HepG2 (cell line): Measurements from ENCODE around the gene TSNAXIP1. TPM values are rescaled to one million over a fixed set of nuclear protein-coding genes. Genes with fewer than 3 reads are reported as not detected.
A peak's percentile ranks its signal among the peaks of the same experiment; 100 is the strongest.

Source experiments
- ASH2L ChIP-seq: fragments of 300-600, 200-600 bp; sonication (generic); IDR thresholded peaks from 2 replicates; pipeline ENCODE4 v1.7.0; 2017; ENCODE audit warnings: low read depth, mild to moderate bottlenecking, moderate library complexity, mixed read lengths, low read length; ENCODE audit not compliant: insufficient read length
- BORCS8-MEF2B ChIP-seq: sonication (generic); formaldehyde crosslinking; IDR thresholded peaks from 2 replicates; pipeline ENCODE4 v1.8.0; 2022; ENCODE audit warnings: mild to moderate bottlenecking, missing genetic modification reagents
- CBFB ChIP-seq: sonication (generic); formaldehyde crosslinking; IDR thresholded peaks from 2 replicates; pipeline ENCODE4 v1.4.0; 2020; ENCODE audit warnings: missing genetic modification reagents
- EEA1 ChIP-seq: sonication (generic); formaldehyde crosslinking; IDR thresholded peaks from 2 replicates; pipeline ENCODE4 v1.5.1; 2020; ENCODE audit warnings: mild to moderate bottlenecking, missing genetic modification reagents, borderline replicate concordance
- HMGA1 ChIP-seq: sonication (generic); formaldehyde crosslinking; conservative IDR thresholded peaks from 2 replicates; pipeline ENCODE4 v1.4.0; 2020; ENCODE audit warnings: missing genetic modification reagents
- ISL2 ChIP-seq: sonication (generic); formaldehyde crosslinking; IDR thresholded peaks from 2 replicates; pipeline ENCODE4 v1.5.0; 2020; ENCODE audit warnings: missing genetic modification reagents
- KMT2B ChIP-seq: IDR thresholded peaks from 2 replicates; pipeline ENCODE4 v1.6.1; 2016; ENCODE audit warnings: missing genetic modification reagents, missing compliant biosample characterization
- MYC ChIP-seq: sonication (generic); formaldehyde crosslinking; IDR thresholded peaks from 2 replicates; pipeline ENCODE4 v1.9.0; 2021; ENCODE audit warnings: missing genetic modification reagents, borderline replicate concordance
- NCOA1 ChIP-seq: sonication (generic); formaldehyde crosslinking; IDR thresholded peaks from 2 replicates; pipeline ENCODE4 v1.9.0; 2021; ENCODE audit warnings: missing genetic modification reagents
- NFE2 ChIP-seq: sonication (generic); formaldehyde crosslinking; IDR thresholded peaks from 2 replicates; pipeline ENCODE4 v1.4.0; 2020; ENCODE audit warnings: missing genetic modification reagents
- POGK ChIP-seq: sonication (generic); formaldehyde crosslinking; conservative IDR thresholded peaks from 2 replicates; pipeline ENCODE4 v1.8.0; 2022; ENCODE audit warnings: mild to moderate bottlenecking, moderate library complexity, missing genetic modification reagents
- PTBP1 ChIP-seq: fragments of 200-400 bp; formaldehyde crosslinking; IDR thresholded peaks from 2 replicates; pipeline ENCODE4 v1.6.1; 2018; ENCODE audit warnings: low read length, low read depth; ENCODE audit not compliant: poor library complexity, severe bottlenecking
- SNAI1 ChIP-seq: sonication (generic); formaldehyde crosslinking; IDR thresholded peaks from 2 replicates; pipeline ENCODE4 v1.5.0; 2020; ENCODE audit warnings: mild to moderate bottlenecking, missing genetic modification reagents, borderline replicate concordance
- SOX13 ChIP-seq, 3 experiments: fragments of 450-650 bp in 1 of 3; sonication (generic) in 1 of 3; formaldehyde crosslinking in 1 of 3; IDR thresholded peaks in 2 of 3; conservative IDR thresholded peaks in 1 of 3; 2 replicates each; pipeline versions ENCODE4 v1.5.0 to v1.6.1; 2016 to 2020; ENCODE audit warnings: antibody characterized with exemption in 1 of 3, mild to moderate bottlenecking in 1 of 3, missing compliant biosample characterization in 1 of 3, missing genetic modification reagents in 1 of 3, moderate library complexity in 1 of 3
- XBP1 ChIP-seq: sonication (generic); formaldehyde crosslinking; IDR thresholded peaks from 2 replicates; pipeline ENCODE4 v1.5.0; 2020; ENCODE audit warnings: missing genetic modification reagents
- XRCC5 ChIP-seq: fragments of 200-400 bp; formaldehyde crosslinking; optimal IDR thresholded peaks from 2 replicates; pipeline ENCODE3; 2017; ENCODE audit warnings: mild to moderate bottlenecking, low read length
- ZBTB39 ChIP-seq: sonication (generic); formaldehyde crosslinking; IDR thresholded peaks from 2 replicates; pipeline ENCODE4 v1.5.0; 2020; ENCODE audit warnings: missing genetic modification reagents
- ZNF124 ChIP-seq: sonication (generic); formaldehyde crosslinking; IDR thresholded peaks from 2 replicates; pipeline ENCODE4 v1.4.0; 2020; ENCODE audit warnings: missing genetic modification reagents
- ZNF670 ChIP-seq: sonication (generic); formaldehyde crosslinking; IDR thresholded peaks from 2 replicates; pipeline ENCODE4 v1.8.0; 2022; ENCODE audit warnings: mild to moderate bottlenecking, missing genetic modification reagents, borderline replicate concordance
- ZNF691 ChIP-seq: sonication (generic); formaldehyde crosslinking; IDR thresholded peaks from 2 replicates; pipeline ENCODE4 v1.4.0; 2020; ENCODE audit warnings: missing genetic modification reagents, low read depth, mild to moderate bottlenecking, borderline replicate concordance
- ZNF770 ChIP-seq: sonication (generic); formaldehyde crosslinking; IDR thresholded peaks from 2 replicates; pipeline ENCODE4 v1.5.0; 2020; ENCODE audit warnings: mild to moderate bottlenecking, missing genetic modification reagents
- polyA plus RNA-seq, 8 experiments: library from polyadenylated mRNA; depleted of rRNA in 3 of 8; stranded (reverse) in 7 of 8; unstranded in 1 of 8; fragments of >200 nt; fragmentation: Illumina TruSeq in 4 of 8; extraction: Trizol in 4 of 8; gene quantifications; 2 replicates each; pipeline versions ENCODE4 v1.2.1 to v1.2.3, GENCODE V29; 2011 to 2016; ENCODE audit warnings: low read depth in 4 of 8, missing spikeins in 1 of 8, mixed read lengths in 1 of 8; ENCODE audit not compliant: insufficient read depth in 1 of 8
- total RNA-seq, 5 experiments: library from RNA; depleted of rRNA; stranded (reverse); fragments of >200 nt; fragmentation: Illumina TruSeq; extraction: Trizol; gene quantifications; 2 replicates each; pipeline ENCODE4 v1.2.3, GENCODE V29; 2016; ENCODE audit warnings: low read depth in 1 of 5

The TSNAXIP1 gene
- total and polyA plus RNA-seq, 2 of the 13 experiments (the other 11 are each of a cell fraction or from before 2014, with no cell fraction given): 0.37 to 0.86 TPM

GRCh38 chr16:67806428-67807147 is at the start of gene TSNAXIP1, which contains the start of gene RANBP10 (continued):
- TF ChIP-seq SOX13 (IDR thresholded peaks at IDR 0.05): 0 out of 2 replicates have a peak, but pooled peaks have one; percentile 20
- 0 out of 4 replicates have a peak, but pooled peaks of 1 of the 2 experiments have one; percentile 4 for TF ChIP-seq SOX13 (CRISPR knock-in tag; conservative IDR thresholded peaks at IDR 0.05 in 1 of 2, IDR thresholded peaks at IDR 0.05 in 1 of 2)
- TF ChIP-seq BORCS8-MEF2B (CRISPR knock-in tag): no peak; the same call in none of the 2 replicates
- no peak for TF ChIP-seq XBP1 (CRISPR knock-in tag)
- no peak for TF ChIP-seq HMGA1
- TF ChIP-seq ZBTB39 (CRISPR knock-in tag): peak; percentile 16; the same call in 1 of the 2 replicates
- TF ChIP-seq ASH2L: peak; percentile 95
- TF ChIP-seq CBFB (CRISPR knock-in tag): peak; percentile 17; the same call in 1 of the 2 replicates
- TF ChIP-seq KMT2B (CRISPR knock-in tag): peak; percentile 92
- no peak for TF ChIP-seq PTBP1
- TF ChIP-seq NCOA1 (CRISPR knock-in tag): peak; percentile 28; the same call in 1 of the 2 replicates
- TF ChIP-seq XRCC5: peak; percentile 29
- TF ChIP-seq ZNF670 (CRISPR knock-in tag): no peak; the same call in 1 of the 2 replicates
- no peak for TF ChIP-seq SNAI1
- TF ChIP-seq ZNF770 (CRISPR knock-in tag): no peak
- TF ChIP-seq NFE2 (CRISPR knock-in tag): no peak
- TF ChIP-seq EEA1 (CRISPR knock-in tag): 0 out of 2 replicates have a peak, but pooled peaks have one; percentile 38
- peak; percentile 32; the same call in 1 of the 2 replicates for TF ChIP-seq ZNF124 (CRISPR knock-in tag)
- TF ChIP-seq ZNF691 (CRISPR knock-in tag): no peak; the same call in none of the 2 replicates
- TF ChIP-seq MYC: peak; percentile 32; the same call in 1 of the 2 replicates
- peak; percentile 66 for TF ChIP-seq ISL2 (CRISPR knock-in tag)
- 0 out of 2 replicates have a peak, but pooled peaks have one; percentile 13 for TF ChIP-seq POGK (CRISPR knock-in tag)
